AG09309 (cell line): ENCODE data around the gene YTHDC1.

Experiments used
- DNase-seq: peaks from one replicate; pipeline ENCODE4 v3.0.0-alpha.2; 2010; ENCODE audit warnings: low read depth
- H3K4me3 ChIP-seq: 2 replicates; pipeline ENCODE4 v1.5.1; 2011; ENCODE audit warnings: mild to moderate bottlenecking, low read depth, low read length, moderate library complexity; ENCODE audit not compliant: control insufficient read depth
- CTCF ChIP-seq: IDR thresholded peaks from 2 replicates; pipeline ENCODE4 v1.5.1; 2011; ENCODE audit warnings: mild to moderate bottlenecking, low read depth, low read length, inconsistent platforms; ENCODE audit not compliant: insufficient read depth, control insufficient read depth; ENCODE audit errors: missing control alignments

Gene YTHDC1

GRCh38 chr4:68310651-68311247 lies 39.1 kb downstream of the YTHDC1 start:
- no peak for TF ChIP-seq CTCF
- no peak for DNase-seq
- no peak overlapping the region for H3K4me3 ChIP-seq

- no peak overlapping the region for H3K4me3 ChIP-seq
- TF ChIP-seq CTCF = no peak
- DNase-seq = no peak
These were observed 45.2 kb downstream of the YTHDC1 start for GRCh38 chr4:68304731-68305130.

GRCh38 chr4:68299492-68300457 lies 50.1 kb downstream of the YTHDC1 start:
- DNase-seq = no peak
- no peak overlapping the region for H3K4me3 ChIP-seq
- no peak for TF ChIP-seq CTCF

GRCh38 chr4:68297137-68297536 lies 52.8 kb downstream of the YTHDC1 start:
- no peak for TF ChIP-seq CTCF
- no peak overlapping the region for H3K4me3 ChIP-seq
- DNase-seq = no peak

- H3K4me3 ChIP-seq = no peak overlapping the region
- no peak for TF ChIP-seq CTCF
- DNase-seq = no peak
These were observed 58.6 kb downstream of the YTHDC1 start for GRCh38 chr4:68291256-68291655.

GRCh38 chr4:68288393-68288740 lies 61.5 kb downstream of the YTHDC1 start:
- H3K4me3 ChIP-seq = no peak overlapping the region
- no peak for TF ChIP-seq CTCF
- DNase-seq = no peak
